Testis (tissue), 2 donors: ENCODE results near the gene KRTAP2-4.

Source experiments
- POLR2A ChIP-seq: fragments of 450-650 bp; IDR thresholded peaks from one replicate; pipeline ENCODE4 v1.6.1; 2017; ENCODE audit warnings: antibody characterized with exemption, mild to moderate bottlenecking, moderate library complexity
- TF ChIP-seq, protein P1 (sequence below), 3 experiments: fragments of 450-650 bp in 2 of 3; fragments of 200-600 bp in 1 of 3; sonication (generic) in 1 of 3; IDR thresholded peaks; one replicate each; pipeline ENCODE4 v1.5.1; 2016 to 2019; ENCODE audit warnings: antibody characterized with exemption in 3 of 3, mild to moderate bottlenecking in 2 of 3, moderate library complexity in 1 of 3

GRCh38 chr17:41082626-41083025 lies 16.9 kb upstream of the KRTAP2-4 start:
- TF ChIP-seq, protein P1, sequence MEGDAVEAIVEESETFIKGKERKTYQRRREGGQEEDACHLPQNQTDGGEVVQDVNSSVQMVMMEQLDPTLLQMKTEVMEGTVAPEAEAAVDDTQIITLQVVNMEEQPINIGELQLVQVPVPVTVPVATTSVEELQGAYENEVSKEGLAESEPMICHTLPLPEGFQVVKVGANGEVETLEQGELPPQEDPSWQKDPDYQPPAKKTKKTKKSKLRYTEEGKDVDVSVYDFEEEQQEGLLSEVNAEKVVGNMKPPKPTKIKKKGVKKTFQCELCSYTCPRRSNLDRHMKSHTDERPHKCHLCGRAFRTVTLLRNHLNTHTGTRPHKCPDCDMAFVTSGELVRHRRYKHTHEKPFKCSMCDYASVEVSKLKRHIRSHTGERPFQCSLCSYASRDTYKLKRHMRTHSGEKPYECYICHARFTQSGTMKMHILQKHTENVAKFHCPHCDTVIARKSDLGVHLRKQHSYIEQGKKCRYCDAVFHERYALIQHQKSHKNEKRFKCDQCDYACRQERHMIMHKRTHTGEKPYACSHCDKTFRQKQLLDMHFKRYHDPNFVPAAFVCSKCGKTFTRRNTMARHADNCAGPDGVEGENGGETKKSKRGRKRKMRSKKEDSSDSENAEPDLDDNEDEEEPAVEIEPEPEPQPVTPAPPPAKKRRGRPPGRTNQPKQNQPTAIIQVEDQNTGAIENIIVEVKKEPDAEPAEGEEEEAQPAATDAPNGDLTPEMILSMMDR (IDR thresholded peaks at IDR 0.05): no peak
- no peak for TF ChIP-seq POLR2A
